ENCODE measurements around the gene KSR2. TPM values are rescaled to one million over a fixed set of nuclear protein-coding genes. Genes with fewer than 3 reads are reported as not detected.

KSR2 gene
- total RNA-seq, 2 donors from 2014 or later = 0.07 to 0.08 TPM

DNA sequence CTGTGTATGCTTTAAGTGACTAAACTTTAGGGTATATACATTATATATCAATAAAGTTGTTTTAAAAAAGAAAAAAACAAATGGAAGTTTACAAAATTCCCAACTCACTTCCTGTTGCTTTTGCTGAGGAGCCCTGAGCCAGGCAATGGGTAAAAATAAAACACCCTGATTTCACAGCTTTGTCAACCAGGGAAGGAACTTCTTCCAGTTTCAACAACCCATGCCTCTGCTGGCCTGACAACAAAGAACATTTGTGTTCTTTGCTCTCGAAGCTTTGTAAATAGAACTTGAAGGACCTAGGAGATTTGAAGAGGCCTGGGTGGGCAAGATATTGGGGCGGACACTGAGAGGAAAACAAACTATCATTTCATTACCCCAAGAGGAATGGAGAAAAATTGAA, 466.2 kb downstream of the KSR2 start:
- H3K36me3 ChIP-seq = no peaks in the 10 kb centered on the region
- H3K4me1 ChIP-seq = peaks cover 0 to 20% of the 10 kb centered on the region in 2 donors
- H3K9me3 ChIP-seq = no peaks in the 10 kb centered on the region
- TF ChIP-seq, protein P1, sequence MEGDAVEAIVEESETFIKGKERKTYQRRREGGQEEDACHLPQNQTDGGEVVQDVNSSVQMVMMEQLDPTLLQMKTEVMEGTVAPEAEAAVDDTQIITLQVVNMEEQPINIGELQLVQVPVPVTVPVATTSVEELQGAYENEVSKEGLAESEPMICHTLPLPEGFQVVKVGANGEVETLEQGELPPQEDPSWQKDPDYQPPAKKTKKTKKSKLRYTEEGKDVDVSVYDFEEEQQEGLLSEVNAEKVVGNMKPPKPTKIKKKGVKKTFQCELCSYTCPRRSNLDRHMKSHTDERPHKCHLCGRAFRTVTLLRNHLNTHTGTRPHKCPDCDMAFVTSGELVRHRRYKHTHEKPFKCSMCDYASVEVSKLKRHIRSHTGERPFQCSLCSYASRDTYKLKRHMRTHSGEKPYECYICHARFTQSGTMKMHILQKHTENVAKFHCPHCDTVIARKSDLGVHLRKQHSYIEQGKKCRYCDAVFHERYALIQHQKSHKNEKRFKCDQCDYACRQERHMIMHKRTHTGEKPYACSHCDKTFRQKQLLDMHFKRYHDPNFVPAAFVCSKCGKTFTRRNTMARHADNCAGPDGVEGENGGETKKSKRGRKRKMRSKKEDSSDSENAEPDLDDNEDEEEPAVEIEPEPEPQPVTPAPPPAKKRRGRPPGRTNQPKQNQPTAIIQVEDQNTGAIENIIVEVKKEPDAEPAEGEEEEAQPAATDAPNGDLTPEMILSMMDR (IDR thresholded peaks at IDR 0.05) = no peak
- DNase-seq (ENCODE audit: low spot score) = no peak
- peak overlapping the region in 1 of 2 donors; percentile 18 for H3K27ac ChIP-seq
- H3K27me3 ChIP-seq = no peaks in the 10 kb centered on the region
- H3K4me3 ChIP-seq = no peak overlapping the region

DNA sequence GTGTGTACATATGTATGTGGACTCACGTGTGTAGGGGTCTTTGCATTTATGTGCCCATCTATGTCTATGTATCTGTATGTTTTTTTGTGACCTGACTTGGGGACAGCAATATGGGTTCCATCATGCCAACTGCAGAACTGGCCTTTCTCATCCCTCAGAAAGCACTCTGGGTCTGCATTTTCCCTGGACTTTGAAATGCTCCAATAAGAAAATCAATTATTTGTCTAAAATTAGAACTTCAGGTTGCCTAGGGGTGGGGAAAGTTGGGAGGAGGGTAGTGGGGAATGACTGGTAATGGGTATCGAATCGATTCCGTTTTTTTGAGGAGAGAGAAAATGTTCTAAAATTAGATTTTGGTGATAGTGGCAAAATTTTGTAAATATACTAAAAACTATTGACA, 466.6 kb downstream of the KSR2 start:
- Histone ChIP-seq H3K36me3 (no peaks in the 10 kb centered on the region), H3K27ac (peak overlapping the region in 1 of 2 donors; percentile 18), H3K27me3 (no peaks in the 10 kb centered on the region), H3K4me3 (no peak overlapping the region), H3K4me1 (peaks cover 0 to 20% of the 10 kb centered on the region in 2 donors), H3K9me3 (no peaks in the 10 kb centered on the region)
- DNase-seq (ENCODE audit: low spot score) = no peak
- TF ChIP-seq, protein P1 (IDR thresholded peaks at IDR 0.05) = no peak

DNA sequence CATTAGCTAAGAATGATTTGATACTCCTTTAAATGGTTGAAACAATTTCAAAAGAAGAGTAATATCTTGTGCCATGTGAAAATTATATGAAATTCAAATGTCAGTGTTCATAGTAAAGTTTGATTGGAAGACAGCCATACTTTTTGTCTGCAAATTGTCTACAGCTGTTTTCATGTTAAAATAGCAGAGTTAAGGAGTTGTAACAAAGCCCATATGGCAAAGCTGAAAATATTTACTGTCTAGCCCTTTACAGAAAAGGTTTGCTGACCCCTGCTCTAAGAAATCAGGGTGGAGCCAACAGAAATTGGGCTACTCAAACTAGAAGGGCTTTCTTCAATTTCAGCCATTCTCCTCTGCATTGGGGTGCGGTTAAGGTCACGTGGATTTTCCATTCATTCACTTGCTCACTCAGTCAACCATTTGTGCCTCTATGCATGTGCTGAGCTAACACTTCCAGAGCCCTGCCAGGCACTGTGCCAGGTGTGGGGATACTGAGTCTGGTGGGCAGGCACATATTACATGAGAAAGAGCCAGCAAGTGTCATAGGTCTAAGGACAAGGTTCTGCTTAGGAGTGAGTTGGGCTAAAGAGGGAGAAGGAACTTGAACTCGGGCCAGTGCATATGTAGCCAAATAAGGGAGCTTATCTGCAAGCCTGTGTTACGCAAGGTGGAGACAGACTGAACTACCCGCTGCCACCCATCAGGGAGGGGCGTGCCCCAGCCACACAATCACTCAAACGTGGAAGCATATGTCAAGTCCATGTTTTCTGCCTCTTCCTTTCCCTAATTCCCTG, 467.5 kb downstream of the KSR2 start:
- no peak overlapping the region for H3K4me3 ChIP-seq
- no peak overlapping the region for H3K27ac ChIP-seq
- no peak for DNase-seq (ENCODE audit: low spot score)
- H3K9me3 ChIP-seq = no peaks in the 10 kb centered on the region
- H3K4me1 ChIP-seq = peaks cover 0 to 20% of the 10 kb centered on the region in 2 donors
- TF ChIP-seq, protein P1 (IDR thresholded peaks at IDR 0.05) = no peak
- no peaks in the 10 kb centered on the region for H3K36me3 ChIP-seq
- H3K27me3 ChIP-seq = no peaks in the 10 kb centered on the region

DNA sequence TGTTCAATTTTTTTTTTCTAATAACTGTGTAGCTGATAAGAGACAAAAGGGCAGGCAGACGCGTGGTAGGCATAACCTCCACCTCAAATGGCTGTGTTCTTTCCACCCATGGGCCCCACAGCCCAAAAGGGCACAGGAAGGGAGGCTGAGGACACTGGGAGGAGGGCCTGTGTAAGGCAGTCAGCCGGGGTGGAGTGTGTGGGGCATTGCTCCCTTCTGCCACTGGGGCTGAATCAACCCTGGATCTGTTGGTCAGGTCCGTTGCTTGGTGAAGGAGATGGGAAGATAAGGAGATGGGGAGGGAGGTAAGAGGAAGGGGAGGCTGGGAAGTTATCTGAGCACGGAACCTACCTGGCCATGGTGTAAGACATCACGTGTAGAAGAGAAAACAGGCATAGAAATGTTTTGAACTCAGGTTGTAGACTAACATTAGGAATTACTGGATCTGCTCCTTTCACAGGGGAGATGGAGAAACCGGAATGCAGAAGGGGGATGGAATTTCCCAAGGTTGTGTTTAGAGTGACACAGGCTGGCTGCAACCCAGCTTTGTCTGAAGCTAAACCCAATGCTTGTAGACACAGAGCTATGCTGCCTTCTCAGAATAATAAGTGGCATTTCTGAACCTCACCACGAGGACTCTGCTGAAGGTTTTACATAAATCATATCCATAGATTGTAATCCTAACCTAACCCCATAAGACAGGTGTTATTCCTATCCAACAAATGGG, 468.9 kb downstream of the KSR2 start:
- DNase-seq (ENCODE audit: low spot score) = no peak
- no peaks in the 10 kb centered on the region for H3K9me3 ChIP-seq
- peaks cover 0 to 20% of the 10 kb centered on the region in 2 donors for H3K4me1 ChIP-seq
- H3K27ac ChIP-seq = no peak overlapping the region
- TF ChIP-seq, protein P1 (IDR thresholded peaks at IDR 0.05) = no peak
- H3K27me3 ChIP-seq = no peaks in the 10 kb centered on the region
- no peak overlapping the region for H3K4me3 ChIP-seq
- H3K36me3 ChIP-seq = no peaks in the 10 kb centered on the region

DNA sequence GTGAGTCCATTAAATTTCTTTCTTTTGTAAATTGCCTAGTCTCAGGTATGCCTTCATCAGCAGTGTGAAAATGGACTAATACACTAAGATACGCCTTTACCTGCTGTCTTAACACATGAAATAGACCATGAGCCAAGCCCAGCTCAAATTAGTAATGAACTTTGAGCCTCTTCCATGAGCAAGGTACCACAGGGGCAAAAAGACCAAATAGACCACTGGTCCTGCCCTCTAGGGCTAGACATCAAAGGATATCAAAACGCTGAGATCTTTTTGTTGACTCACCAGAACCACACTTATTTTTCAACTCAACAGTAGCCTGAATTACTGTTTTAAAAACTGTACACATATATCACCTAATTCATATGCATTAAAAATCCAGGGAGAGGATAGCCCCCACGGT, 469.9 kb downstream of the KSR2 start:
- H3K27me3 ChIP-seq = no peaks in the 10 kb centered on the region
- no peak overlapping the region for H3K27ac ChIP-seq
- no peak for DNase-seq (ENCODE audit: low spot score)
- no peaks in the 10 kb centered on the region for H3K36me3 ChIP-seq
- H3K9me3 ChIP-seq = no peaks in the 10 kb centered on the region
- H3K4me1 ChIP-seq = peaks cover 0 to 20% of the 10 kb centered on the region in 2 donors
- no peak overlapping the region for H3K4me3 ChIP-seq
- TF ChIP-seq, protein P1 (IDR thresholded peaks at IDR 0.05) = no peak

Measured in right atrium auricular region (tissue), 2 donors.